T-helper 1 cell treated with Interleukin-12 subunit alpha and Interleukin-12 subunit beta and Interleukin-4 antibody, amounts not matched to agents 30 μg/mL and 1 μg/mL, for 36 hours (primary cell): ENCODE results near the gene GPR85.

Source experiments
- H3K27ac Mint-ChIP-seq: one replicate; pipeline ENCODE4 v1.8.0; 2021; ENCODE audit warnings: mild to moderate bottlenecking, mixed read lengths
- H3K27me3 Mint-ChIP-seq: one replicate; pipeline ENCODE4 v1.8.0; 2021; ENCODE audit warnings: low read depth, mixed read lengths
- H3K36me3 Mint-ChIP-seq: one replicate; pipeline ENCODE4 v1.8.0; 2021; ENCODE audit warnings: low read depth, mixed read lengths
- H3K4me1 Mint-ChIP-seq: one replicate; pipeline ENCODE4 v1.8.0; 2021; ENCODE audit warnings: low read depth, mixed read lengths
- H3K4me3 Mint-ChIP-seq: one replicate; pipeline ENCODE4 v1.8.0; 2021; ENCODE audit warnings: mild to moderate bottlenecking, moderate library complexity, mixed read lengths
- H3K9me3 Mint-ChIP-seq: one replicate; pipeline ENCODE4 v1.8.0; 2021; ENCODE audit warnings: mixed read lengths

GPR85 gene

GRCh38 chr7:113094517-113095249, 8.1 kb upstream of the GPR85 start:
- Mint-ChIP-seq H3K36me3 (no peaks in the 10 kb centered on the region), H3K27ac (no peak overlapping the region), H3K9me3 (no peaks in the 10 kb centered on the region), H3K27me3 (peaks cover 6% of the 10 kb centered on the region), H3K4me1 (no peaks in the 10 kb centered on the region), H3K4me3 (no peak overlapping the region)

- no peaks in the 10 kb centered on the region for H3K36me3 Mint-ChIP-seq
- no peaks in the 10 kb centered on the region for H3K9me3 Mint-ChIP-seq
- peaks cover 6% of the 10 kb centered on the region for H3K27me3 Mint-ChIP-seq
- no peaks in the 10 kb centered on the region for H3K4me1 Mint-ChIP-seq
- H3K27ac Mint-ChIP-seq = no peak overlapping the region
- no peak overlapping the region for H3K4me3 Mint-ChIP-seq
Measured at GRCh38 chr7:113093561-113093960, 6.9 kb upstream of the GPR85 start.

- Mint-ChIP-seq H3K4me3 (no peak overlapping the region), H3K9me3 (no peaks in the 10 kb centered on the region), H3K27me3 (peaks cover 14% of the 10 kb centered on the region), H3K36me3 (no peaks in the 10 kb centered on the region), H3K27ac (no peak overlapping the region), H3K4me1 (no peaks in the 10 kb centered on the region)
Measured at GRCh38 chr7:113092762-113093161, 6.1 kb upstream of the GPR85 start.

GRCh38 chr7:113087071-113087998, 708 bp upstream of the GPR85 start:
- Mint-ChIP-seq H3K4me3 (no peak overlapping the region), H3K27ac (no peak overlapping the region), H3K9me3 (no peaks in the 10 kb centered on the region), H3K4me1 (peaks cover 12% of the 10 kb centered on the region), H3K27me3 (peaks cover 48% of the 10 kb centered on the region), H3K36me3 (no peaks in the 10 kb centered on the region)

- no peaks in the 10 kb centered on the region for H3K36me3 Mint-ChIP-seq
- H3K27me3 Mint-ChIP-seq = peaks cover 44% of the 10 kb centered on the region
- peaks cover 12% of the 10 kb centered on the region for H3K4me1 Mint-ChIP-seq
- peak overlapping the region; percentile 56 for H3K4me3 Mint-ChIP-seq
- no peaks in the 10 kb centered on the region for H3K9me3 Mint-ChIP-seq
- H3K27ac Mint-ChIP-seq = no peak overlapping the region
Measured at GRCh38 chr7:113085781-113086390, 741 bp downstream of the GPR85 start.

- no peaks in the 10 kb centered on the region for H3K9me3 Mint-ChIP-seq
- H3K4me3 Mint-ChIP-seq = no peak overlapping the region
- no peak overlapping the region for H3K27ac Mint-ChIP-seq
- H3K36me3 Mint-ChIP-seq = no peaks in the 10 kb centered on the region
- H3K4me1 Mint-ChIP-seq = peaks cover 12% of the 10 kb centered on the region
- peaks cover 54% of the 10 kb centered on the region for H3K27me3 Mint-ChIP-seq
Measured at GRCh38 chr7:113084496-113085172, 2.0 kb downstream of the GPR85 start.

GRCh38 chr7:113083816-113084495, 2.7 kb downstream of the GPR85 start:
- no peak overlapping the region for H3K4me3 Mint-ChIP-seq
- H3K9me3 Mint-ChIP-seq = no peaks in the 10 kb centered on the region
- H3K27me3 Mint-ChIP-seq = peaks cover 54% of the 10 kb centered on the region
- no peaks in the 10 kb centered on the region for H3K36me3 Mint-ChIP-seq
- peaks cover 12% of the 10 kb centered on the region for H3K4me1 Mint-ChIP-seq
- H3K27ac Mint-ChIP-seq = no peak overlapping the region

- Mint-ChIP-seq H3K36me3 (no peaks in the 10 kb centered on the region), H3K9me3 (no peaks in the 10 kb centered on the region), H3K4me1 (peaks cover 12% of the 10 kb centered on the region), H3K27me3 (peaks cover 51% of the 10 kb centered on the region), H3K27ac (no peak overlapping the region), H3K4me3 (no peak overlapping the region)
Measured at GRCh38 chr7:113083132-113083815, 3.4 kb downstream of the GPR85 start.

GRCh38 chr7:113078331-113078730, 8.3 kb downstream of the GPR85 start:
- no peaks in the 10 kb centered on the region for H3K36me3 Mint-ChIP-seq
- H3K27ac Mint-ChIP-seq = no peak overlapping the region
- no peak overlapping the region for H3K4me3 Mint-ChIP-seq
- H3K27me3 Mint-ChIP-seq = peaks cover 23% of the 10 kb centered on the region
- no peaks in the 10 kb centered on the region for H3K4me1 Mint-ChIP-seq
- H3K9me3 Mint-ChIP-seq = no peaks in the 10 kb centered on the region

GRCh38 chr7:113076703-113077102, 9.9 kb downstream of the GPR85 start:
- Mint-ChIP-seq H3K4me1 (no peaks in the 10 kb centered on the region), H3K27ac (no peak overlapping the region), H3K27me3 (peaks cover 23% of the 10 kb centered on the region), H3K9me3 (no peaks in the 10 kb centered on the region), H3K4me3 (no peak overlapping the region), H3K36me3 (no peaks in the 10 kb centered on the region)

GRCh38 chr7:113071465-113071864, 15.2 kb downstream of the GPR85 start:
- Mint-ChIP-seq H3K4me1 (no peaks in the 10 kb centered on the region), H3K9me3 (no peaks in the 10 kb centered on the region), H3K36me3 (no peaks in the 10 kb centered on the region), H3K27ac (no peak overlapping the region), H3K27me3 (peaks cover 5% of the 10 kb centered on the region), H3K4me3 (no peak overlapping the region)

- H3K4me3 Mint-ChIP-seq = no peak overlapping the region
- no peaks in the 10 kb centered on the region for H3K27me3 Mint-ChIP-seq
- no peaks in the 10 kb centered on the region for H3K9me3 Mint-ChIP-seq
- no peaks in the 10 kb centered on the region for H3K4me1 Mint-ChIP-seq
- no peak overlapping the region for H3K27ac Mint-ChIP-seq
- H3K36me3 Mint-ChIP-seq = no peaks in the 10 kb centered on the region
Measured at GRCh38 chr7:113062499-113062898, 24.1 kb downstream of the GPR85 start.

- no peaks in the 10 kb centered on the region for H3K36me3 Mint-ChIP-seq
- H3K9me3 Mint-ChIP-seq = no peaks in the 10 kb centered on the region
- H3K27me3 Mint-ChIP-seq = no peaks in the 10 kb centered on the region
- no peaks in the 10 kb centered on the region for H3K4me1 Mint-ChIP-seq
- H3K4me3 Mint-ChIP-seq = no peak overlapping the region
- no peak overlapping the region for H3K27ac Mint-ChIP-seq
Measured at GRCh38 chr7:113060100-113060499, 26.5 kb downstream of the GPR85 start.
